Prostate gland (tissue), 2 donors: ENCODE results near the gene AGAP9.
"Not testable (repeated sequence)": the region's sequence is repeated elsewhere in the genome, so short reads cannot be mapped to it uniquely, and the experiment has no call there.

Experiments
- POLR2A ChIP-seq: fragments of 450-650 bp; IDR thresholded peaks from one replicate; pipeline ENCODE4 v1.6.1; 2016; ENCODE audit warnings: antibody characterized with exemption, mild to moderate bottlenecking
- POLR2AphosphoS5 ChIP-seq: sonication (generic); formaldehyde crosslinking; IDR thresholded peaks from one replicate; pipeline ENCODE4 v1.6.1; 2017; ENCODE audit warnings: antibody characterized with exemption
- TF ChIP-seq, protein P1 (sequence below), 4 experiments: fragments of 200-600 bp in 2 of 4; fragments of 450-650 bp in 2 of 4; sonication (generic) in 2 of 4; IDR thresholded peaks; 1 replicate in 3 of 4; 2 replicates in 1 of 4; pipeline ENCODE4 v1.5.1; 2016 to 2019; ENCODE audit warnings: antibody characterized with exemption in 4 of 4, mild to moderate bottlenecking in 2 of 4, moderate library complexity in 2 of 4

DNA sequence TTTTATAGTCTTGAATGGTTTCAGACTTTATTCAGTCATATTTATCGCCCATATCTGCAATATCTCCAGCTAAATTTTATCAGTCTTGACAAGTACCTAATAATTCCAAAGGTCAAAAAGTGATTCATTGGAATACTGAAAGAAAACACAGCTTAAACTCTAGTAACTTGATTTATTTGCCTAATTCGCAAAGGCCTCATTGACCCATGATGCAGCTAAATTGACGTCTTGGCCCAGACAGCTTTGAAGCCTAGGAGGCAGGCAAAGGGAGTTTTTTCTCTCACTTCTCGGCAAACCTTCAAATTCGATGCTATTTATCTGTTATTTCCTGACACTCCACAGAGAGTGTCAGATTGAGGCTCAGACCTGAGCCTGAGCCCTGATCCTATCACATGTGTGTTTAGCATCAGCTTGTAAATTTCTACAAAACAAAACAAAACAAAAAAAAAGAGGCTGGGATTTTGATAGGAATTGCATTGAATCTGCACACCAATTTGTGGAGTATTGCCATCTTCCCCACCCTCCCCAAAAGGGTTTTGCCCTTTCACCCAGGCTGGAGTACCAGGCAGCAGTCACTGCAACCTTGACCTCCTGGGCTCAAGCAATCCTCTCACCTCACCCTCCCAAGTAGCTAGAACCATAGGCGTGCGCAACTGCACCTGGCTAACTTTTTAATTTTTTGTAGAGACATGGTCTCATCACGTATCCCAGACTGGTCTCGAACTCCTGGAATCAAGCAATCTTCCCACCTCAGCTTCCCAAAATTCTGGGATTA, 47.9 kb upstream of the AGAP9 start:
- TF ChIP-seq, protein P1, sequence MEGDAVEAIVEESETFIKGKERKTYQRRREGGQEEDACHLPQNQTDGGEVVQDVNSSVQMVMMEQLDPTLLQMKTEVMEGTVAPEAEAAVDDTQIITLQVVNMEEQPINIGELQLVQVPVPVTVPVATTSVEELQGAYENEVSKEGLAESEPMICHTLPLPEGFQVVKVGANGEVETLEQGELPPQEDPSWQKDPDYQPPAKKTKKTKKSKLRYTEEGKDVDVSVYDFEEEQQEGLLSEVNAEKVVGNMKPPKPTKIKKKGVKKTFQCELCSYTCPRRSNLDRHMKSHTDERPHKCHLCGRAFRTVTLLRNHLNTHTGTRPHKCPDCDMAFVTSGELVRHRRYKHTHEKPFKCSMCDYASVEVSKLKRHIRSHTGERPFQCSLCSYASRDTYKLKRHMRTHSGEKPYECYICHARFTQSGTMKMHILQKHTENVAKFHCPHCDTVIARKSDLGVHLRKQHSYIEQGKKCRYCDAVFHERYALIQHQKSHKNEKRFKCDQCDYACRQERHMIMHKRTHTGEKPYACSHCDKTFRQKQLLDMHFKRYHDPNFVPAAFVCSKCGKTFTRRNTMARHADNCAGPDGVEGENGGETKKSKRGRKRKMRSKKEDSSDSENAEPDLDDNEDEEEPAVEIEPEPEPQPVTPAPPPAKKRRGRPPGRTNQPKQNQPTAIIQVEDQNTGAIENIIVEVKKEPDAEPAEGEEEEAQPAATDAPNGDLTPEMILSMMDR (IDR thresholded peaks at IDR 0.05) = not testable (repeated sequence)
- TF ChIP-seq POLR2AphosphoS5, POLR2A: not testable (repeated sequence)
